GM12891 (cell line): Measurements from ENCODE around the gene GNLY.

ENCODE experiments used
- DNase-seq: peaks from one replicate; pipeline ENCODE4 v3.0.0; 2011; ENCODE audit warnings: low spot score; ENCODE audit not compliant: insufficient read length
- FAIRE-seq: peaks from 2 replicates; lab custom pipeline; 2011; peaks lifted over from hg19 to GRCh38; lab: Jason Lieb, UNC
- PAX5 ChIP-seq: IDR thresholded peaks from 2 replicates; pipeline ENCODE4 v1.6.1; 2011; ENCODE audit warnings: low read length, moderate library complexity, mild to moderate bottlenecking; ENCODE audit not compliant: insufficient read depth, severe bottlenecking
- POLR2A ChIP-seq: IDR thresholded peaks from 2 replicates; pipeline ENCODE4 v1.6.1; 2011; ENCODE audit warnings: low read depth, low read length, control low read depth
- POLR2AphosphoS5 ChIP-seq: IDR thresholded peaks from 2 replicates; pipeline ENCODE4 v1.6.1; 2011; ENCODE audit warnings: low read depth, low read length, control low read depth
- POU2F2 ChIP-seq: IDR thresholded peaks from 2 replicates; pipeline ENCODE4 v1.6.1; 2011; ENCODE audit warnings: low read depth, mild to moderate bottlenecking, control low read depth, low read length, moderate library complexity
- SPI1 ChIP-seq: IDR thresholded peaks from 2 replicates; pipeline ENCODE4 v1.6.1; 2011; ENCODE audit warnings: low read depth, low read length, control low read depth
- TAF1 ChIP-seq: IDR thresholded peaks from 2 replicates; pipeline ENCODE4 v1.6.1; 2011; ENCODE audit warnings: low read depth, low read length, control low read depth

The GNLY gene

DNA sequence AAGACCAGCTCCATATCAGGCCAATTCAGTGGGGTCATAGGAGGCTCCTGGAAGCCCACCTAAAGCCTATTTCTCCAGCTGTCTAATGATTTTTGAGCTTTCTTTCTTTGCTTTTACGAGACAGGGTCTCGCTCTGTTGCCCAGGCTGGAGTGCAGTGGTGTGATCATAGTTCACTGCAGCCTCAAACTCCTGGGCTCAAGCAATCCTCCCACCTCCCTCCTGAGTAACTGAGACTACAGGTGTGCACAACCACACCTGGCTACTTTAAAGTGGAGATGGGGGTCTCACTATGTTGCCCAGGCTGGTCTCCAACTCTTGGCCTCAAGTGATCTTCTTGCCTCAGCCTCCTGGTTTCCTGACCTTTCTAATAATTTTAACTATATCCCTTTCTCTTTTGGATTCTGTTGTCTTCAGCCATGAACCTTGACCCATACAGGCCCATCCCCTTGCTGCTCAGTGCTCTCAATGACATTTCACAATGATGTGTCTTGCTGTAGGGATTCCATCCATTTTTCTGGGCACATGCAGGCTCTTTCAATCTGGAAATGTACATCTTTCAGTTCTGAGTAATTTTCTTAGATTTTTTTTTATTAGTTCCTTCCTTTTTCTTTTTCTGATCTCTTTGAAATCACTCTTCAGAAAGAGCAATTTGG, 29.7 kb downstream of the GNLY start:
- FAIRE-seq (no peak), DNase-seq (no peak)
- no peak for TF ChIP-seq POLR2AphosphoS5
- no peak for TF ChIP-seq POU2F2
- TF ChIP-seq PAX5: no peak
- TF ChIP-seq TAF1: no peak
- TF ChIP-seq SPI1: no peak
- TF ChIP-seq POLR2A: no peak

- TF ChIP-seq PAX5 (no peak), POLR2A (no peak), TAF1 (no peak), POLR2AphosphoS5 (no peak), POU2F2 (no peak), SPI1 (no peak)
- DNase-seq (no peak), FAIRE-seq (no peak)
Observed at GRCh38 chr2:85724731-85725181, 30.6 kb downstream of the GNLY start.

GRCh38 chr2:85725451-85725850, 31.3 kb downstream of the GNLY start:
- DNase-seq (no peak), FAIRE-seq (no peak)
- no peak for TF ChIP-seq POLR2A
- no peak for TF ChIP-seq SPI1
- no peak for TF ChIP-seq PAX5
- TF ChIP-seq POU2F2: no peak
- TF ChIP-seq POLR2AphosphoS5: no peak
- no peak for TF ChIP-seq TAF1

GRCh38 chr2:85727798-85728197, 33.6 kb downstream of the GNLY start:
- FAIRE-seq (no peak), DNase-seq (no peak)
- TF ChIP-seq SPI1 (no peak), PAX5 (no peak), POLR2AphosphoS5 (no peak), POU2F2 (no peak), POLR2A (no peak), TAF1 (no peak)

DNA sequence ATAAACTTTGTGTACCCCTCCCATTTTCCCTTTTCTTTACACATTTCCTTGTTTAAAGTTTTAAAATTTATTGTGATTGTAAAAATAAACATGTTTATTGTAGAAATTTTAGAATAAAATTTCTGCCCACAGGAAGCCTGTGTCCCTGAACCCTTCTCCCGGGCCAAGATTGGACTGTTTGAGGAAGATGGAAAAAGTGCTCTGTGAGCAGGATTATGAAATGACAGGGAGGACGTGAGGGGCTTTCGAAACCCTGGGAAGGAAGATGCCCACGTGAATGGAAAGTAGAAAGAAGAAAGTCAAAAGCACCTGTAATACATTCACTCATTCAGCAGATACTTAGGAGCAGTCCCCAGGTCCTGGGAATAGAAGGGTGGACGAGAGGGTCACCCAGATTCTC, 34.2 kb downstream of the GNLY start:
- TF ChIP-seq TAF1: no peak
- no peak for TF ChIP-seq POLR2A
- TF ChIP-seq POLR2AphosphoS5: no peak
- DNase-seq: no peak
- FAIRE-seq: no peak

GRCh38 chr2:85728883-85729824, 35.0 kb downstream of the GNLY start:
- TF ChIP-seq POLR2AphosphoS5 (no peak), POU2F2 (no peak), TAF1 (no peak), POLR2A (no peak), SPI1 (no peak), PAX5 (no peak)
- peak; percentile 87 for FAIRE-seq
- DNase-seq: peak; percentile 87

DNA sequence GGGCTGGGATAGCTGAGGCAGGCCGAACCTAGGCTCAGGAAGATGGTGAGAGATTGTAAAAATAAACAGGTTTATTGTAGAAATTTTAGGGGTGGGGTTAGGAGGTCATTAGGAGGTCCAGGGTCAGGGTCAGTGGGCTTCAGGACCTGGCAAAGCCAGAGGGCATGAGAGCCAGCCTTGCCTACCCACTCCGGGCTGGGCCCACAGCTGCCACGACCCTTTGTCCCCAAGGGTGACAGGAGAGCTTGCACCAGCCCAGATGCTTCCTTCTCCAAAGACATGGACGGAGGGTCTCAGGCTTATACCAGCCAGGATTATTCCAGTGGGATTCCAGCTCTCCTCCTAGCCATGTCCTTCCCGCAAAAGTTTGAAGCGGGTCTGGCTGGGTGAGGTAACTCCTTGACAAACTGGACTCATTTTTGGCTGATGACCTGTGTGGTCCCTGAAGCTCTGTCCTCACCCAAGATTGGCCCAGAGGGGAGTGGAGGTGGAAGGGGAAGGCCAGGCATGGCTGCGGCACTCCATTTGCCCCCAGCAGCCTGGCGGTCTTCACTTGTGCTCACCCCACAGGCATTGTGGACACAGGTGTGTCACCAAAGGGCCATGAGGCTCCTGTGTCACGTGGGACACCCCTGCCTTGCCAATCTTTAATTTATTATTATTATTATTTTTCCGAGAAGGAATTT, 35.8 kb downstream of the GNLY start:
- no peak for FAIRE-seq
- no peak for DNase-seq
- TF ChIP-seq POLR2A: no peak
- no peak for TF ChIP-seq SPI1
- TF ChIP-seq POLR2AphosphoS5: no peak
- TF ChIP-seq PAX5: no peak
- TF ChIP-seq POU2F2: no peak
- TF ChIP-seq TAF1: no peak

- FAIRE-seq (no peak), DNase-seq (no peak)
- TF ChIP-seq POU2F2: no peak
- TF ChIP-seq POLR2AphosphoS5: no peak
- TF ChIP-seq SPI1: no peak
- TF ChIP-seq TAF1: no peak
- TF ChIP-seq POLR2A: no peak
- TF ChIP-seq PAX5: no peak
Observed at GRCh38 chr2:85730686-85731230, 36.6 kb downstream of the GNLY start.

GRCh38 chr2:85731606-85732005, 37.4 kb downstream of the GNLY start:
- TF ChIP-seq POLR2A: no peak
- TF ChIP-seq SPI1: no peak
- no peak for TF ChIP-seq POLR2AphosphoS5
- DNase-seq (no peak), FAIRE-seq (no peak)
